Osteoblast (primary cell): ENCODE data around the gene KIDINS220. TPM values are rescaled to one million over a fixed set of nuclear protein-coding genes. Genes with fewer than 3 reads are reported as not detected.

ENCODE experiments used
- DNase-seq: peaks from one replicate; pipeline ENCODE4 v3.0.0; 2011; ENCODE audit warnings: low spot score, mixed read lengths; ENCODE audit not compliant: insufficient read length; ENCODE audit errors: missing footprints
- H2AFZ ChIP-seq: 2 replicates; pipeline ENCODE4 v1.6.0; 2011; ENCODE audit warnings: mild to moderate bottlenecking, low read length
- H3K27ac ChIP-seq: 2 replicates; pipeline ENCODE4 v1.5.1; 2011; ENCODE audit warnings: mild to moderate bottlenecking, low read depth, low read length, moderate library complexity
- H3K27me3 ChIP-seq: 2 replicates; pipeline ENCODE4 v1.6.0; 2012; ENCODE audit warnings: mild to moderate bottlenecking, control low read depth, inconsistent platforms, low read length, moderate library complexity; ENCODE audit not compliant: insufficient read depth
- H3K36me3 ChIP-seq: 2 replicates; pipeline ENCODE4 v1.5.1; 2011; ENCODE audit warnings: mild to moderate bottlenecking, low read length, control low read depth, moderate library complexity; ENCODE audit not compliant: insufficient read depth
- H3K4me1 ChIP-seq: 2 replicates; pipeline ENCODE4 v1.5.1; 2011; ENCODE audit warnings: mild to moderate bottlenecking, low read length, control low read depth, moderate library complexity; ENCODE audit not compliant: insufficient read depth
- H3K4me2 ChIP-seq: 2 replicates; pipeline ENCODE4 v1.6.0; 2011; ENCODE audit warnings: mild to moderate bottlenecking, low read length; ENCODE audit not compliant: insufficient read depth
- H3K4me3 ChIP-seq: fragments of 200-600 bp; sonication (generic); 3 replicates; pipeline ENCODE4 v1.5.1; 2012; ENCODE audit warnings: mild to moderate bottlenecking, low read length, inconsistent platforms; ENCODE audit not compliant: insufficient read depth
- H3K79me2 ChIP-seq: 2 replicates; pipeline ENCODE4 v1.6.0; 2012; ENCODE audit warnings: mild to moderate bottlenecking, low read length, control low read depth, inconsistent platforms; ENCODE audit not compliant: insufficient read depth
- H3K9me3 ChIP-seq: 2 replicates; pipeline ENCODE4 v1.5.1; 2011; ENCODE audit warnings: low read depth, low read length, control low read depth
- H4K20me1 ChIP-seq: 2 replicates; pipeline ENCODE4 v1.6.0; 2012; ENCODE audit warnings: mild to moderate bottlenecking, low read length, control low read depth; ENCODE audit not compliant: insufficient read depth
- CTCF ChIP-seq: IDR thresholded peaks from 2 replicates; pipeline ENCODE4 v1.5.1; 2011; ENCODE audit warnings: mild to moderate bottlenecking, low read depth, low read length, moderate library complexity; ENCODE audit errors: extremely low read depth
- total RNA-seq: library from RNA; depleted of rRNA; stranded (reverse); fragments of >200 nt; gene quantifications from 2 replicates; pipeline ENCODE4 v1.2.3, GENCODE V29; 2012

The KIDINS220 gene
- total RNA-seq, 1 donor = 134 TPM

GRCh38 chr2:8752385-8752784, 85.0 kb downstream of the KIDINS220 start:
- Histone ChIP-seq H2AFZ (no peak overlapping the region), H3K27me3 (no peaks in the 10 kb centered on the region), H3K79me2 (no peaks in the 10 kb centered on the region), H3K27ac (no peak overlapping the region), H3K36me3 (peaks cover 12% of the 10 kb centered on the region), H4K20me1 (no peaks in the 10 kb centered on the region), H3K9me3 (no peaks in the 10 kb centered on the region), H3K4me3 (no peak overlapping the region), H3K4me2 (no peak overlapping the region), H3K4me1 (peaks cover 14% of the 10 kb centered on the region)
- no peak for TF ChIP-seq CTCF
- no peak for DNase-seq

- H3K4me1 ChIP-seq = peaks cover 14% of the 10 kb centered on the region
- H3K36me3 ChIP-seq = peaks cover 9% of the 10 kb centered on the region
- DNase-seq = no peak
- TF ChIP-seq CTCF = no peak
- no peaks in the 10 kb centered on the region for H4K20me1 ChIP-seq
- no peaks in the 10 kb centered on the region for H3K79me2 ChIP-seq
- H3K4me2 ChIP-seq = no peak overlapping the region
- no peak overlapping the region for H2AFZ ChIP-seq
- H3K9me3 ChIP-seq = no peaks in the 10 kb centered on the region
- no peaks in the 10 kb centered on the region for H3K27me3 ChIP-seq
- no peak overlapping the region for H3K4me3 ChIP-seq
- no peak overlapping the region for H3K27ac ChIP-seq
Measured at GRCh38 chr2:8750221-8750620, 87.2 kb downstream of the KIDINS220 start.

GRCh38 chr2:8743261-8743660, 94.2 kb downstream of the KIDINS220 start:
- no peaks in the 10 kb centered on the region for H3K79me2 ChIP-seq
- H3K4me2 ChIP-seq = no peak overlapping the region
- no peak for TF ChIP-seq CTCF
- H3K27me3 ChIP-seq = no peaks in the 10 kb centered on the region
- H3K4me1 ChIP-seq = no peaks in the 10 kb centered on the region
- no peaks in the 10 kb centered on the region for H3K9me3 ChIP-seq
- no peaks in the 10 kb centered on the region for H4K20me1 ChIP-seq
- H3K4me3 ChIP-seq = no peak overlapping the region
- no peak overlapping the region for H2AFZ ChIP-seq
- no peak for DNase-seq
- peaks cover 9% of the 10 kb centered on the region for H3K36me3 ChIP-seq
- no peak overlapping the region for H3K27ac ChIP-seq

- Histone ChIP-seq H3K4me1 (no peaks in the 10 kb centered on the region), H4K20me1 (no peaks in the 10 kb centered on the region), H3K4me3 (no peak overlapping the region), H3K9me3 (no peaks in the 10 kb centered on the region), H3K27me3 (no peaks in the 10 kb centered on the region), H3K36me3 (peaks cover 8% of the 10 kb centered on the region), H3K79me2 (no peaks in the 10 kb centered on the region), H2AFZ (no peak overlapping the region), H3K27ac (no peak overlapping the region), H3K4me2 (no peak overlapping the region)
- TF ChIP-seq CTCF = no peak
- no peak for DNase-seq
Measured at GRCh38 chr2:8740136-8740535, 97.3 kb downstream of the KIDINS220 start.
